ENCODE data around the gene GPAM.

- TF ChIP-seq CTCF (IDR thresholded peaks at IDR 0.05; ENCODE audit: low read length) = no peak
- no peak for TF ChIP-seq EZH2 (optimal IDR thresholded peaks at IDR 0.05; ENCODE audit: low read depth, low read length)
Observed at GRCh38 chr10:112195224-112195623, 11.7 kb upstream of the GPAM start.

Measured in MM.1S (cell line).